Lung (tissue), 12 donors: ENCODE results near the gene OR1N1. TPM values are rescaled to one million over a fixed set of nuclear protein-coding genes. Genes with fewer than 3 reads are reported as not detected.

Experiments used
- ATAC-seq: fragments of 200-7000 bp; cut with Tn5 transposase; one replicate; pipeline ENCODE4 v1.9.1; 2020; ENCODE audit warnings: moderate number of reproducible peaks; ENCODE audit not compliant: insufficient read depth, low FRiP score
- DNase-seq, 3 donors: peaks; one replicate each; pipeline ENCODE4 v3.0.0-alpha.2; 2013 to 2017
- H3K27ac ChIP-seq, 2 donors: one replicate each; pipeline ENCODE4 v1.5.1; 2013; ENCODE audit warnings: mild to moderate bottlenecking in 2 of 2, moderate library complexity in 2 of 2, control low read depth in 1 of 2, inconsistent platforms in 1 of 2, low read depth in 1 of 2, low read length in 1 of 2
- H3K27me3 ChIP-seq, 3 donors: one replicate each; pipeline ENCODE4 v1.5.1; 2013; ENCODE audit warnings: low read length in 2 of 3; ENCODE audit not compliant: control insufficient read depth in 3 of 3, insufficient read depth in 3 of 3
- H3K36me3 ChIP-seq, 4 donors: one replicate each; pipeline ENCODE4 v1.5.1; 2013; ENCODE audit warnings: low read length in 4 of 4, mild to moderate bottlenecking in 1 of 4, moderate library complexity in 1 of 4; ENCODE audit not compliant: control insufficient read depth in 4 of 4, insufficient read depth in 4 of 4
- H3K4me1 ChIP-seq, 5 donors: one replicate each; pipeline ENCODE4 v1.5.1; 2013; ENCODE audit warnings: low read length in 5 of 5, mild to moderate bottlenecking in 2 of 5, moderate library complexity in 1 of 5; ENCODE audit not compliant: control insufficient read depth in 5 of 5, insufficient read depth in 5 of 5
- H3K4me3 ChIP-seq: one replicate; pipeline ENCODE4 v1.5.1; 2013; ENCODE audit warnings: mild to moderate bottlenecking, control low read depth, moderate library complexity
- H3K9ac ChIP-seq, 2 donors: one replicate each; pipeline ENCODE4 v1.5.1; 2013; ENCODE audit warnings: low read length in 2 of 2, control low read depth in 1 of 2; ENCODE audit not compliant: insufficient read depth in 1 of 2
- H3K9me3 ChIP-seq, 4 donors: one replicate each; pipeline ENCODE4 v1.5.1; 2013; ENCODE audit warnings: low read length in 3 of 4, mild to moderate bottlenecking in 1 of 4, moderate library complexity in 1 of 4; ENCODE audit not compliant: control insufficient read depth in 4 of 4, insufficient read depth in 3 of 4
- WGBS, 2 donors: extraction: QIAGEN DNeasy Blood & Tissue Kit; methylation state at CpG; one replicate each; pipeline ENCODE4 v1.1.7; 2013; 5-methylcytosine and 5-hydroxymethylcytosine counted together
- polyA plus RNA-seq, 2 donors: library from polyadenylated mRNA; stranded (reverse); fragments of 200-250 nt; gene quantifications; one replicate each; pipeline ENCODE4 v1.2.1, GENCODE V29; 2013
- total RNA-seq, 2 donors: library from RNA; depleted of rRNA in 1 of 2; stranded (reverse); fragments of >200 nt in 1 of 2; gene quantifications; one replicate each; pipeline ENCODE4 v1.2.1, GENCODE V29; 2014 to 2021
- TF ChIP-seq, protein P1 (sequence below): IDR thresholded peaks from 2 replicates; pipeline ENCODE4 v1.5.1; 2012; ENCODE audit warnings: mild to moderate bottlenecking; ENCODE audit errors: control extremely low read depth, extremely low read depth
- donor health status: control.
- donor health status: control.
- donor health status: Bipolar disorder and iron deficiency.
- donor health status: healthy.
- donor health status: DM: yes; HTN: yes; CAD: no.

Gene OR1N1
- total and polyA plus RNA-seq, 4 donors: not detected

- H3K9me3 ChIP-seq: peaks cover 0 to 7% (median 5%) of the 10 kb centered on the region in 4 donors
- H3K27ac ChIP-seq: no peak overlapping the region
- H3K4me3 ChIP-seq: no peak overlapping the region
- TF ChIP-seq, protein P1, sequence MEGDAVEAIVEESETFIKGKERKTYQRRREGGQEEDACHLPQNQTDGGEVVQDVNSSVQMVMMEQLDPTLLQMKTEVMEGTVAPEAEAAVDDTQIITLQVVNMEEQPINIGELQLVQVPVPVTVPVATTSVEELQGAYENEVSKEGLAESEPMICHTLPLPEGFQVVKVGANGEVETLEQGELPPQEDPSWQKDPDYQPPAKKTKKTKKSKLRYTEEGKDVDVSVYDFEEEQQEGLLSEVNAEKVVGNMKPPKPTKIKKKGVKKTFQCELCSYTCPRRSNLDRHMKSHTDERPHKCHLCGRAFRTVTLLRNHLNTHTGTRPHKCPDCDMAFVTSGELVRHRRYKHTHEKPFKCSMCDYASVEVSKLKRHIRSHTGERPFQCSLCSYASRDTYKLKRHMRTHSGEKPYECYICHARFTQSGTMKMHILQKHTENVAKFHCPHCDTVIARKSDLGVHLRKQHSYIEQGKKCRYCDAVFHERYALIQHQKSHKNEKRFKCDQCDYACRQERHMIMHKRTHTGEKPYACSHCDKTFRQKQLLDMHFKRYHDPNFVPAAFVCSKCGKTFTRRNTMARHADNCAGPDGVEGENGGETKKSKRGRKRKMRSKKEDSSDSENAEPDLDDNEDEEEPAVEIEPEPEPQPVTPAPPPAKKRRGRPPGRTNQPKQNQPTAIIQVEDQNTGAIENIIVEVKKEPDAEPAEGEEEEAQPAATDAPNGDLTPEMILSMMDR: no peak
- no peaks in the 10 kb centered on the region for H3K4me1 ChIP-seq
- no peak overlapping the region for H3K9ac ChIP-seq
- no peaks in the 10 kb centered on the region for H3K36me3 ChIP-seq
- ATAC-seq: no peak
- WGBS, 2 donors: 50% methylated on average over 9 of the region's 9 CpGs
- DNase-seq: no peak
- H3K27me3 ChIP-seq: no peaks in the 10 kb centered on the region
Observed at GRCh38 chr9:122562134-122562760, 35.2 kb upstream of the OR1N1 start.

DNA sequence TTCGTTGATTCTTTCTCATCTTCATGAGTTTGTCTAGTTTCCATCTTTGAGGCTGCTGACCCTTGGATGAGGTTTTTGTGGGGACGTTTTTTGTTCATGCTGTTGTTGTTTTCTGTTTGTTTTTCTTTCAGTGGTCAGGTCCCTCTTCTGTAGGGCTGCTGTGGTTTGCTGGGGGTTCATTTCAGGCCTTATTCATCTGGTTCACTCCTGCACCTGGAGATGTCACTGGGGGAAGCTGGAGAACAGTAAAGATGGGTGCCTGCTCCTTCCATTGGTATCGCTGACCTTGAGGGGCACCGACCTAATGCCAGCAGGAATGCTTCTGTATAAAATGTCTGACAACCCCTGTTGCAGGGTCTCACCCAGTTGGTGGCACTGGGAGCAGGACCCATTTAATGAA is 34.4 kb upstream of the OR1N1 start:
- ATAC-seq (no peak), DNase-seq (no peak)
- no peak overlapping the region for H3K9ac ChIP-seq
- TF ChIP-seq, protein P1: no peak
- WGBS, 2 donors: 84 to 88% methylated on average over 4 of the region's 4 CpGs
- H3K4me3 ChIP-seq: no peak overlapping the region
- H3K27me3 ChIP-seq: no peaks in the 10 kb centered on the region
- H3K4me1 ChIP-seq: no peaks in the 10 kb centered on the region
- H3K27ac ChIP-seq: no peak overlapping the region
- H3K36me3 ChIP-seq: no peaks in the 10 kb centered on the region
- peaks cover 0 to 7% (median 5%) of the 10 kb centered on the region in 4 donors for H3K9me3 ChIP-seq

DNA sequence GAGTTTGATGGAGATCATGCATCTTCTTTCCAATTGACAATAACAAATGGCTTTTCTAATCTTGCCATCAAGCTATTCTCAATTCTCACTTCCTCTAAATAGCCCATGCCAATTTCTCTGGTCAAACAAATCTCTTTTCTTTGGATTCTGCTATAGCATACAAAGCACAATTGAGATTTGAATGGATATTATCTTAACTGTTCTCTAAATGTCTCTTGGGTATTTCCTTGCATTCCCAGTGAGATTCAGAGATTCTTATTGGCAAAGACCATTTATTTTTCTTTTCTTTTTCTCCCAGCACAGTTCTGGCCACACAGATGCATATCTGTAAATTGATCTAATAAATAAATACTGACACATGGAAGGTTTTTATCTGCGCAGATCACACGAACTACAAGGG is 25.7 kb upstream of the OR1N1 start, which contains the start of gene OR1N2:
TSS of gene OR1N2 (plus strand) at position 301 of the 400 bp plus-strand sequence. CDS start 100 bp downstream, outside the sequence.
- ATAC-seq: no peak
- no peaks in the 10 kb centered on the region for H3K36me3 ChIP-seq

More for the DNA sequence above, 25.7 kb upstream of the OR1N1 start, which contains the start of gene OR1N2:
- H3K27ac ChIP-seq: no peak within 1 kb of the TSS
- peaks cover 0 to 8% (median 0%) of the 10 kb centered on the region in 4 donors for H3K9me3 ChIP-seq
- DNase-seq: no peak
- H3K9ac ChIP-seq: no peak within 1 kb of the TSS
- no peak within 1 kb of the TSS for H3K4me3 ChIP-seq
- 62% methylated on average over 2 of the region's 2 CpGs for WGBS, 2 donors
- TF ChIP-seq, protein P1: no peak
- no peaks in the 10 kb centered on the region for H3K27me3 ChIP-seq
- H3K4me1 ChIP-seq: no peaks in the 10 kb centered on the region
